HG03342 (cell line): Measurements from ENCODE around the gene ENTPD1.
"Not testable (repeated sequence)": the region's sequence is repeated elsewhere in the genome, so short reads cannot be mapped to it uniquely, and the experiment has no call there.

ENCODE experiments used
- ATAC-seq: cut with Tn5 transposase; IDR thresholded peaks from one replicate; pipeline ENCODE4 v1.9.1; 2021; ENCODE audit warnings: mild to moderate bottlenecking, moderate library complexity; ENCODE audit not compliant: unreplicated experiment

ENTPD1 gene

GRCh38 chr10:95756041-95756761 lies at the start of gene ENTPD1:
ENTPD1 (plus strand) TSS chr10:95756163; CDS start chr10:95756240, 77 bp downstream.
- ATAC-seq = no peak

- ATAC-seq = no peak
These were observed 49.4 kb upstream of the ENTPD1 start for GRCh38 chr10:95706573-95706972.

- ATAC-seq = no peak
These were observed 49.0 kb upstream of the ENTPD1 start for GRCh38 chr10:95706990-95707389.

DNA sequence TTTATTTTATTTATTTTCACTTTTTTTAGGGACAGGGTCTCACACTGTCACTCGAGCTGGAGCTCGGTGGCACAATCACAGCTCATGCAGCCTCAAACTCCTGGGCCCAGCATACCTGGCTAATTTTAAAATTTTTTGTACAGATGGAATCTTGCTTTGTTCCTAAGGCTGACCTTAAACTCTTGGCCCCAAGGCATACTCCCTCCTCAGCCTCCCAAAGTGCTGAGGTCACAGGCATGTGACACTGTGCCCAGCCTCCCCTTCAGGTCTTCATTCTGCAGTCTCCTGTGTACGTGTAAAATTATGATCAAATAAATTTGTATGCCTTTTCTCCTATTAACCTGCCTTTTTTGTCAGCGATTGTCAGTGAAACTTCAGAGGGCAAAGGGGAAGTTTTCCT lies 44.5 kb upstream of the ENTPD1 start:
- no peak for ATAC-seq

GRCh38 chr10:95716466-95716865 lies 39.5 kb upstream of the ENTPD1 start:
- ATAC-seq = no peak

- no peak for ATAC-seq
These were observed 39.1 kb upstream of the ENTPD1 start for GRCh38 chr10:95716866-95717265.

DNA sequence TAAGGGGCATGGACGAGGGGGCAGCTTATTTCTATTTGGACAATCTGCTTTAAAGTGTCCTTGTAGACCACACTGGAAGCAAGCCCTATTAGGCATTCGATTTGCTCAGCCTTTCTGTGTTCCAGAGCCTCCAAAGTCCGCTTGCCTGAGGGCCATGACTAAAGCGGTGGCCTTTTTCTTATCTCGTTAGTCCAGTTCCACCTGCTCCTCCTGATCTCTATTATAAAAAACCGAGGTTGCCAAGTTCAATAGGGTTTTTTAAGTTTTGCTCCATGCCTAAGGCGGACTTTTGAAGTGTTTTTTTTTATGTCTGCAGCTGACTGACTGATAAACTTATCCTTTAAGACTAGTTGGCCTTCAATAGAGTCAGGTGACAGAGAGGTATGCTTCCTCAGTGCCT lies 35.2 kb upstream of the ENTPD1 start:
- ATAC-seq = not testable (repeated sequence)

- ATAC-seq = not testable (repeated sequence)
These were observed 33.5 kb upstream of the ENTPD1 start for GRCh38 chr10:95722496-95722895.

DNA sequence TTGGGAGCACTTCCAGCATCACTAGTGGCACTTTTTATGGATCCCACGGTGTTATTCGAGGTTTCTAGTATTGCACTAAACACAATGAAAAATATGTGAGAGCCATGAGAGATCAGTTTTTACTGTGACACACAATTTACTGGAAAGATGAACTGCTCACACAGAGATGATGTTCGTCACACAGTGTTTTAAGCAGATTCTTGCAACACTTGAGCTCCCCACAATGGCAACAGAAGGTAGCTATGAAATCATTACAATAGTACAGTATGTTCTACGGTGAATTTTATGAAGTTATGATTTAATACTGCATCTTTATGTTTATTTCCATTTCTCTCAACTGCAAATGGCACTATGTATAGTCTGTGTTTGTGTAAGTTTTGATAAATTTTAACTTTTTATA lies 27.4 kb upstream of the ENTPD1 start:
- no peak for ATAC-seq

DNA sequence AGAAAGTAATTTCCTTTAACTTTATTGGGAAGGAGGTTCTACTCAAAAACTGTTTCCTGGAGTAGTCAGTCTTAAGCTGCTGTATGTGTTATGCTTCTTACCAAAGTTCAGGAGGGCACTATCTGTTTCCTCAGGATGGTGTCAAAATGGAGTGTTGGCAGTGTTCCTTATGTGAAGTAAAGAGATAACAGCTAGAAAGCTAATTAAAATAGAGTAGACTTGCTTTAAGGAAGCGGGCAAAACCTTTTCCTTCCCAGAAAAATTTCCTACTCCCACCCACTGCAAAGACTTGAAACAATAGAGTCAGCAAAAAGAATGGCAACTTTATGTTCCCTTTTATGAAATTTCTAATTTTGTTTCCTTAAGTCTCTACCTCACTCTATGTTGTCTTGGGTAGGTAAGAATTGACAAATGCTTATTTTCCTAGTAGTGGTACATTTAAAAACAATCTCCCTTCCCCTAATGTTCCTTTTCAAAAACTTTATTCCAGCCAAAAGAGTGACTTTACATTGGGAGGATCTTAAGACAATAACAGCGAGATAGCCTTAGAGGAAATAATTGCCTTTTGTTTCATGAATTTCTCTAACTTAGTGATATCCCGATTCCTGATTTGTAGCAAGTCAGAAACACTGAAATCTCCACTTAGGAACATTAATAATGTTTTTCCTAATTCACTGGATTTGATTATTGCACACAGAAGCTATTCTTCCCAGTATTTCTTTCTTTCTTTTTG lies 26.5 kb upstream of the ENTPD1 start:
- ATAC-seq = no peak

DNA sequence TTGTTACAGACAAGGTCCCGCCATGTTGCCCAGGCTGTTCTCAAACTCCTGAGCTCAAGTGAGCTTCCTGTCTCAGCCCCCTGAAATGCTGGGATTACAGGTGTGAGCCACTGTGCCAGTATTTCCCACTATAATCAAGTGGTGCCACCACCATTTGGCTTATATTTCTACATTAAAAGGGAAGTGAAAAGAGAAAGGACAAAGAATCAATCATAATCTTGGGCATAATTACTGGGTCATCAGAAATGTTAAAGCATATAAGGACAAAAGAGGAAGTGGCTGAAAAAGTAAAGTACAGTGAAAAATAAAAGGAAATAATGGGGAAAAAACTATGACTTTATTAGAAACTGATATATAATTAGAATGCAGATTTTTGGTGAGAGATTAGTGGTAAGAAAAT lies 25.7 kb upstream of the ENTPD1 start:
- ATAC-seq = no peak

DNA sequence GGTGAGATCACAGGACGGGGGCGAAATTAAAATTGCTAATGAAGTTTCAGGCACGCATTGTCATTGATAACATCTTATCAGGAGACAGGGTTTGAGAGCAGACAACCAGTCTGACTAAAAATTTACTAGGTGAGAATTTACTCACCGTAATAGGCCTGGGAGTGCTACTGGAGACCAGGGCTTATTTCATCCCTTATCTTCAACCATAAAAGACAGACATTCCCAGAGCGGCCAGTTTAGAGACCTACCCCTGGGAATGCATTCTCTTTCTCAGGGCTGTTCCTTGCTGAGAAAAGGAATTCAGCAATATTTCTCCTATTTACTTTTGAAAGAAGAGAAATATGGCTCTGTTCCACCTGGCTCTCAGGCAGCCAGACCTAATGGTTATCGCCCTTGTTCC lies 23.1 kb upstream of the ENTPD1 start:
- ATAC-seq = not testable (repeated sequence)

GRCh38 chr10:95739056-95739455 lies 16.9 kb upstream of the ENTPD1 start:
- ATAC-seq = no peak

- peak; percentile 64 for ATAC-seq
These were observed 14.0 kb upstream of the ENTPD1 start for GRCh38 chr10:95741807-95742467.

- peak; percentile 27 for ATAC-seq
These were observed 13.5 kb upstream of the ENTPD1 start for GRCh38 chr10:95742485-95742884.

- no peak for ATAC-seq
These were observed 12.9 kb upstream of the ENTPD1 start for GRCh38 chr10:95742962-95743535.

DNA sequence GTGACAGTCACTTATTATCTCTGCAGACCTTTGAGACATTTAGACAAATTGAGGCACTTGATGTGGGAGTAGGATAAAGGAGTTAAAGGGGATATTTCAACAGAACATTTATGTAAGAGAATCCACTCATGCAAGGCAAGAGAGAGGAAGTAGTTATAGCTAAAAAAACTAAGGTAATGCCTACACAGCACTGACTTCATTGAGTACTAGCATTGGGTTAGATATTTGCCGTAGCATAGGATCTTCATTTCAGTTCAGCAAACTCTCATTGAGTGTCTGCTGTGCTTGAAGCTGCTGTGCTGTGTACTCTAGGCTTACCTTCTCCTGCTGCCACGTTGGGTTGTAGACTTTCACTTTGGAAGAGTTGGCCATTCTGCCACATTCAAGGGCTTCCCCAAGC lies 10.5 kb upstream of the ENTPD1 start:
- ATAC-seq = no peak

DNA sequence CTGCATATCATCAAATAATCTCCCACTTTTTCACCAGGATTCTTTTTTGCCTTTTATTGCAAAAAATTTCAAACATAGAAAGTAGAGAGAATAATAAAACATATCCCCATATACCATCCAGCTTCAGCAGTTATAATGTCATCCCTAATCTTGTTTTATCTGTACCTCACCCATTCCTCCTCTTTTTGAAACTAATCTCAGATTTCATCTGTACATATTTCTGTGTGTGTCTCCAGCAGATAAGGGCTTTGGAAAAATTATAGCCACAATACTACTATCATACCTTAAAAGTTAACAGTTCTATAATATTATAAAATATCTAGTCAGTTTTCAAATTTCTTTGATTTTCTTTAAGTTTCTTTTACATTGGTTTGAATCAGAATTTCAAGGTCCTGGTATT lies 7.6 kb upstream of the ENTPD1 start:
- ATAC-seq = no peak

DNA sequence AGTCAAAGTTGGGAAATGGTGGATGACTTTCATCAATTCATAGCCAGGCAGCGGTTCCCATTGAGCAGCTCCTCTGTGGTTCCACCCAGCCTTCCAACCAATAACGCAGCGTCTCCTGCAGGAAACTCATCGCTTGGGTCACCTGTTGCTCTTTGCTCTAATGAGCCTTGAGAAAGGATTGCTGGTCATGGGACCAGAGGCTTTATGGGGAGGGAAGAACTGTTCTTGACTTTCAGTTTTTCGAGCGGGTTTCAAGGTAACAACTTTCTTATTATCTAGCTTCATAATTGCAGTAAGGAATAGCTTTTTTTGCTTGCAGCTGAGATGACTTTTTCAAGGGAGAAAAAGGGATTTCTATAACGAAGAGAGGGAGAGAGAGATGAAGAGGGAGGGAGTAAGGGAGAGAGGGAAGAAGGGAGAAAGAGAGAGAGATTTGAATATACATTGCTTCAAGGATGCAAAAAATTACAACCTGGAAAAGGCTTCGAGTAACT lies 405 bp upstream of the ENTPD1 start:
- peak; percentile 41 for ATAC-seq

DNA sequence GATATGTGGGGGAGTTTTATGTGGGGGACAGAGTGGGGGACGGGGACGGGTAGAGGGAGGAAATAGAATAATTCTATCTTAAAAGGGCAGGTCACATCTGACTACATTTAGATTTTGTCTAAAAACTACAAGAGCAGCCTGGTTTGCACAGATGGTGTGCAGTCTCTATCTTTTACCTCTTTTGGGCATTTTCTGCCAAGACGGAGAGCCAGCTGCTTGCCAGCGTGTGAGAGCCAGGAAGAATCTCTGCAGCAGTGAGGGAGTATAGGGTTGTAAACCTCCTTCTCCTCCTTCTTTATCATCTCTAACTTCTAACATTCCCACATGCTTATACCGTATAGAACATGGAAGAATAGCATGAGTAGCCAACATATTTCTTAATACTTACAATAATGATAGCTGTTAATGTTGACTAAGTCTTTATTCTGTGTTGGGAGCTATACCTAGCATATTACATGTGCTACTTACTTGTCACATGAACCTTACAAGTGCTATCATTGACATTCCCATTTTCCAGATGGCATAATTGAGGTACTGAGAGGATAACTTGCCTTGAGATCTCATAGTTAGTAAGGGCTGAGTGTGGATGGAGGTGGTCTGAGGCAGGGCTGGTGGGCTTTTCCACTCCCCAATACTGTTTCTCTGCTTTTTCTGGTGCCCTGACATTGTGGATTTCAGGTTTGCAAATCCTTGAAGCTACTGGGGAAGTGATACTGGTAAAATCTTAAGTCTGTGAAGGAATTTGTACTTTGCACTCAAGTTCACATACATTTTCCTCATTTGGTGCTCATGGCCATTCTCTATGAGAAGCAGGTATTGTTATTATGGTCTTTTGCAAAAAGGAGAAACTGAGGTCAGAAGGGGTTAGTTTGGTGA lies 1.1 kb downstream of the ENTPD1 start:
- ATAC-seq = no peak
